ENCODE data around the gene PEX7.
A peak's percentile ranks its signal among the peaks of the same experiment; 100 is the strongest.
"Not testable (repeated sequence)": the region's sequence is repeated elsewhere in the genome, so short reads cannot be mapped to it uniquely, and the experiment has no call there.

Gene PEX7

DNA sequence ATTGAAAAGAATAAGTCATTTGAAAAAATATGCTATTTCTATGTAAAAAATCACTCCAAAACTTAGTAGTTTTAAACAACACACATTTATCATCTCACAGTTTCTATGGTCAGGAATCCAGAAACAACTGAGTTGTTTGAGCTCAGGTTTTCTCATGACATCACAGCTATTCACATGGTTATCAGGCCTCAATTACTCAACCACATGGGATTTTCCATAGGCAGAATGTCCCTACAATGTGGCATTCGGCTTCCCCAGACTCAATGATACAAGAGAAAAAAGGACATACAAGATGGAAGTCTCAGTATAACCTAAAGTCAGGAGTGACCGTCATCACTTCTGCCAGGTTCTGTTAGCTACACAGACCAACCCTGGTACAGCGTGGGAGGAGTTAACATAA is 96.3 kb downstream of the PEX7 start:
- DNase-seq = no peak

GRCh38 chr6:136920216-136920615 is 97.8 kb downstream of the PEX7 start:
- no peak for DNase-seq

DNA sequence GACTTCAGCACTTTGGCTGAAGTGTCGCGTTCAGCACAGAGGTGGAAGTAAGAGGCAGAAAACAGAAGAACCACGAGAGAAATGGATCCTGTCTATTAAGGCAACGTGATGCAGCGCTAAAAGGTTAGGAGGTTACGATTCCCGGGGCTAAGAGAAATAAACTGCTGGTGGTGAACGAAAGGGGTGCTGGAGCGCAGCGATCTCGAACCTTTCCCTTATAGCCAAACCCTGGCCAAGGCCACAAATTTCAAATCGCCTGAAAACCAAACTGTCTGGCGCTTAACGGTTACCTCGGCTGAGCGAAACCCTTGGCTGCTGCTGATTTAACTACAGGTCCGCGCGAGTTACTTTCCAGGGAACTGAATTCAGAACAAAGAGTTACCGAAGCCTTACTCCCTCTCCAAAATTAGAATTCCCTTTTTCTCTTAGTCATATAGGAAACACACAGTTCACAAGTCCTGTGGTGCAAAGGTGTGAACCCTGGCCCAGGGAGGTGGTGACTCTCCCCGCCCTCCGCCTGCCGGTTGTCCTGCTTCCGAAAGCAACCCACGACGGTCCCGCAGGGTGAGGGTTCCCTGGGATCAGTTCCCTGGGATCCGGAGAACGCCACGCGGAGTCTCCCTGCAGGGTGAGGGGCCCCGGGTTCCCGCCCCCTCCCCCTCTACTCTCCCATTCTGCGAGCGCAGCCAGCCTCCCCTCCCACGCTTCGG is 98.4 kb downstream of the PEX7 start:
- DNase-seq = no peak

DNA sequence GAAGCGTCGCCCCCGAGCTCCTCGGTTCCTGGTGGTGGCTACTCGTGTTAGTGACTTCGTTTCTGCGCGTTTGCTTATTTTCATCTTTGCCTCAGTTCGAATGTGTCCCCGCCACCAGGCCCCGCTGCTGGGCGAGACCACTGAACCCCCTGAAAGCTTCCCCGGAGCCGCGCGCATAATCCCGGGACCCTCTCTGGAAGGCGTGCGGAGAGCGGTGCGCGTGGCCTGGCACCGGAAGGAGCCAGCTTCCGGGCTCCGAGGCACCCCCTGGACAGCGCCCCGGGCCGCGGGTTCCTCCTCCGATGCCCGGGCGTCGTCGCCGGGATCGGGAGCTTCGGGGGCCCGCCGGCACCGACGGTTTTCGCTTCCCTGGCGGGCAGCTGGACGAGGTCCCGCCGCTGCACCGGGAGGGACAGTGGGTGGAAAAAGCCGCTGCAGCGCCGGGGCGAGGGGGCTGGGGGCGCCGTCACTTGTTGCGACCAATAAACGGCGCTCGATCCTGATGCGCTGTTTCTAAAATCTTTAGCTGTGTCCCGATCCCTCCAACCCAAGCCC is 99.1 kb downstream of the PEX7 start:
- no peak for DNase-seq

GRCh38 chr6:136921936-136922684 is 99.7 kb downstream of the PEX7 start, which contains the start of gene SLC35D3:
TSS of gene SLC35D3 (plus strand) at chr6:136922301. CDS start at chr6:136922429, 128 bp downstream.
- no peak for DNase-seq

GRCh38 chr6:136922685-136923006 is 100.3 kb downstream of the PEX7 start:
- DNase-seq = peak; percentile 18

DNA sequence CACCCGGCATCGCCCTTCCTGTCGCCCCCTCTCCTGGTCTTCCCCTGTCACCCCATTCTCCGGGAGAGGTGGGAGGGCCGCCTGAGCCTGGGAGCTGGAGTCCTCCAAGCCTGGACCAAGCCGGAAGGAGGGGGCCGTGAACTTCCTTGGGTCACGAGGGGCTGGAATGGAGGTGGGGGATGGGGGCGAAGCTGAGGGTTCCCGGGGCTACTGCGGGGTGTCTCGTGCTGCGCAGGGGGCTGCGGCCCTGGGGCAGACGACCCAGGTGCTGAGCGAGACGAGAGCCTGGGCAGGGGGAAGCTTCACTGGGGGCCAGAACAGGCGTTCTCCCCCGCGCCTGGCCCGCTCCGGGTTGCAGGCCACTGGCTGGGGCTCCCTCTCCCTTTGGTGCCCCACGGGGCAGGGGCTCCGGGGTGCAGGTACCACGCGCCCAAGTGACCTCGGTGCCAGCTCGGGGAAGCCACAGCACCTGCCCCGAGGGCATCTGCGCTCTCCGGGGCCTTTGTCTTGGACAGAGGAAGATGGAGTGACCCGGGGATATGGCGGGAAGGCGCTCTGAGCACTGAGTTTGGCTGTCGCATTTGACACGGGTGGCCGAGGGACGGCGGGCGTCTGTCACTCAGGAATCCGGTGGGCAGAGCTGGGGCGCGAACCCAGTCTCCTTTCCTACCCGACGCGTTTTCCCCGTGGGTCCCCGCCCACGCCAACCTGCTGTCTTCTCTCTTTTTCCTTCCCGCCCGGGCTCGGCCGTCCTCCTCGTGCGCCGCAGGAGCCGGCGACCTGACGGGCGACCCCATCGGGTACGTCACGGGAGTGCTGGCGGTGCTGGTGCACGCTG is 100.9 kb downstream of the PEX7 start:
- no peak for DNase-seq

DNA sequence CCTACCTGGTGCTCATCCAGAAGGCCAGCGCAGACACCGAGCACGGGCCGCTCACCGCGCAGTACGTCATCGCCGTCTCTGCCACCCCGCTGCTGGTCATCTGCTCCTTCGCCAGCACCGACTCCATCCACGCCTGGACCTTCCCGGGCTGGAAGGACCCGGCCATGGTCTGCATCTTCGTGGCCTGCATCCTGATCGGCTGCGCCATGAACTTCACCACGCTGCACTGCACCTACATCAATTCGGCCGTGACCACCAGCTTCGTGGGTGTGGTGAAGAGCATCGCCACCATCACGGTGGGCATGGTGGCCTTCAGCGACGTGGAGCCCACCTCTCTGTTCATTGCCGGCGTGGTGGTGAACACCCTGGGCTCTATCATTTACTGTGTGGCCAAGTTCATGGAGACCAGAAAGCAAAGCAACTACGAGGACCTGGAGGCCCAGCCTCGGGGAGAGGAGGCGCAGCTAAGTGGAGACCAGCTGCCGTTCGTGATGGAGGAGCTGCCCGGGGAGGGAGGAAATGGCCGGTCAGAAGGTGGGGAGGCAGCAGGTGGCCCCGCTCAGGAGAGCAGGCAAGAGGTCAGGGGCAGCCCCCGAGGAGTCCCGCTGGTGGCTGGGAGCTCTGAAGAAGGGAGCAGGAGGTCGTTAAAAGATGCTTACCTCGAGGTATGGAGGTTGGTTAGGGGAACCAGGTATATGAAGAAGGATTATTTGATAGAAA is 101.7 kb downstream of the PEX7 start:
- no peak for DNase-seq

DNA sequence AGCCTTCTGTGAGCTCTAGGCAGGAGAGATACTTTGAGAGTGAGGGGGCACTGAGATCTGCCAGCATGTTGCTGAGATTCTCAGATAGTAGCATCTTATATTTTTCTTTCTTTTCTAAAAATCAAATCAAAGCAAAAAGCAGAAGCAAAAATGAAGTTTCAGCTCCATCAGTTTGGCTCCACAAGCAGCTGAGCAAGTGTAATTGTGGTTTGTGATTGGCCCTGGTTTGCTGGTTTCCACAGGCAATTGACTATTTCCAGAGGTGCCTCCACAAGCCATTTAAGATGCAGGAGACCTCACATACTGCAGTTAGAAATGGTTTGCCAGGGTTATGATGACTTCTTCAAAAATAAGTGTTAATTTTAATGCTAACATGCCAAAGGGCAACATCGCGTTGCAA is 104.0 kb downstream of the PEX7 start:
- DNase-seq = no peak

DNA sequence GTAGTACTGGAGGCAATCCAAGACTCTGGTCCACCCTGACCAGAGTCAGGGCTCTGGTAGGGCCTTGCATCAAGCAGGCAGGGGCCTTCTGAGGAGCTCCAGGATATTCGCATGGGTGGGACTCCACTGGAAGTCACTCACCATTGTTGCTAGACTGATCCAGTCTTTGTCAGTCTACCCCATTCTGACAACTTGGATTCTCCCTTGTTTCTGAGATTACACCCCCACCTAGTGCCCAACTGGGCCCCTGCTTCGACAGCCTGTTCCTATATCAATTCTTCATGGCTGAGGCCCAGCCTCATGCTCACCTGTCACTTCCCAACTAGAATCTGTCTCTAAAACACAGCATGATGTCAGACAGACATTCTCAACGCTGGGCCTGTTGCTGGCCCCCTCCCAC is 104.9 kb downstream of the PEX7 start:
- DNase-seq = no peak

DNA sequence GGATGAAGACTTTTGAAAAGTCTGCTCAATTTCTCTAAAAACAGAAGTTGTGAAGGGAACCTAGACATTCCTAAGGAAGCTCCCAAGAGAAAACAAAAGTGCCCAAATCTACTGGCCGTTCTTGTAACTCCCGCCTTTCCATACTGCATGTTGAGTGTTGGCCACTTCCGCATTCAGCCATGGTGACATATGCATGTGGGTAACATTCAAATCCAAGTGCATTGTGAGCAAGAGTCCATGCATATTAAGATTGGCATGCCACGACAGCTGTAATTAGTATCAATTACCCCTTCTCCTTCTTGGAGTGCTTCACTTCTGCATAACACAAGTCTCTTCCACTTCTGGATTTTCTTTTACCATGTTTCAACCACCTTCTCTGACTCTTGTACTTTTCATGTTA is 108.1 kb downstream of the PEX7 start:
- DNase-seq = no peak

DNA sequence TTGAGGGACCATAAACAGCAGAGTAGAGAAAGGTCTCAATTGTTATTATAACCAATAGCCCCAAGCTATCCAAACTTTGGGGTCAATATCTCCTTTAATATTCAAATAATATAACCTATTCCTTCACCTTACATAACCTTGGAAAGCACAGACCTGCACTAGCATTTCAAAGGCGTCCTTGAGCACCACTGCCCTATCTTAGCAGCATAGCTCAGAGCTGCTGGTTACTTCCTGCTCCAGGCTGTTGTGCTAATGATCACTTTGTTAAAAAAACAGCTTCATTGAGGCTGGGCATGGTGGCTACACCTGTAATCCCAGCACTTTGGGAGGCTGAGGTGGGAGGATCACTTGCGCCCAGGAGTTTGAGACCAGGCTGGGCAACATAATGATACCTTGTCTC is 110.2 kb downstream of the PEX7 start:
- DNase-seq = no peak

DNA sequence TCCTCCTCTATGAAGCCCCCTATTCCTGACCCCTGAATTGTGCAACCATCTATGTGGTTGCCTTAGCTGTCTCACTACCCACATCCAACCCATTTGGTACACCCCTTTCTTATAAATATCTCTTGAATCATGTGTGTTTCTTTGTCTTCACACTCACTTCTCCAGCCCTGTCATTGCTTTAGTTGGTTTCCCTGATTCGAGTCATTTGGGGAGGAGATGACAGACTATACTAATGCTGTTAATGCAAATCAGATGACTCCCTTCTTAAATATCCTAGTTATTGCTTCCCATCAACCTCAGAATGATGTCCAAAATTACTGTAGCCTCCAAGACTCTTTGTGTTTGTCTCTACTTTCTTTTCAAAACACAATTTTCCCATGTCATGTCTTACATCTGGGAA is 122.7 kb downstream of the PEX7 start:
- DNase-seq = no peak

DNA sequence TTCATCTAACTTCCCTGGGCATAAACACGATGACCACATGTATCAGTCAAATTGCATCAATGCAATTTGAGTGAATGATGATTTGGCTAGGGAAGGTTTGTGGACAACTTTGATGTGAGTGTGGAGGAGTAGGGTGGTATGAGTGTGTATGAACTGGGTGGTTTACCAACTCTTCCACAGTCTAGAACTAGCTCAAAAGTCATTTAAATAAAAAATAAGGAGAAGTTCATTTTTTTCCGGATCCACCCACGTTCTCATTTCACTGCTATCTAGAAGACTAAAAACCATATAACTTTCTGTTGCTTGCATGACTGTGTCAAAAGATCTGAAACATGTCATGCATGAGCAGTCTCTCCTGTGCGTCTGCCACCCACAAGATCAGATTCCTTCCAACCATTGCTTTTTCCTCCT is 123.3 kb downstream of the PEX7 start:
- no peak for DNase-seq

- DNase-seq = no peak
Observed at GRCh38 chr6:136947037-136947436, 124.6 kb downstream of the PEX7 start.

DNA sequence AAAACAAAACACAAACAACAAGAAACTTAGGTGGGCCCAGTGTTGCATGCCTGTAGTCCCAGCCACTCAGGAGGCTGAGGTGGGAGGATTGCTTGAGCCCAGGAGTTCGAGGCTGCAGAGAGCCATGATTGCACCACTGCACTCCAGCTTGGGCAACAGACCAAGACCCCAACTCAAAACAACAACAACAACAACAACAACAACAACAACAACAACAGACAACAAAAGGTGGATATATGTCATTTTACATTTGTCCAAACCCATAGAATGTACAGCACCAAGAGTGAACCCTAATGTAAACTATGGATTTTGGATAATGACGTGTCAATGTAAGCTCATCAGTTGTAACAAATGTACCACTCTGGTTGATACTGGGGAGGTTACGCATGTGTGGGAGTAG is 127.6 kb downstream of the PEX7 start:
- DNase-seq = not testable (repeated sequence)

DNA sequence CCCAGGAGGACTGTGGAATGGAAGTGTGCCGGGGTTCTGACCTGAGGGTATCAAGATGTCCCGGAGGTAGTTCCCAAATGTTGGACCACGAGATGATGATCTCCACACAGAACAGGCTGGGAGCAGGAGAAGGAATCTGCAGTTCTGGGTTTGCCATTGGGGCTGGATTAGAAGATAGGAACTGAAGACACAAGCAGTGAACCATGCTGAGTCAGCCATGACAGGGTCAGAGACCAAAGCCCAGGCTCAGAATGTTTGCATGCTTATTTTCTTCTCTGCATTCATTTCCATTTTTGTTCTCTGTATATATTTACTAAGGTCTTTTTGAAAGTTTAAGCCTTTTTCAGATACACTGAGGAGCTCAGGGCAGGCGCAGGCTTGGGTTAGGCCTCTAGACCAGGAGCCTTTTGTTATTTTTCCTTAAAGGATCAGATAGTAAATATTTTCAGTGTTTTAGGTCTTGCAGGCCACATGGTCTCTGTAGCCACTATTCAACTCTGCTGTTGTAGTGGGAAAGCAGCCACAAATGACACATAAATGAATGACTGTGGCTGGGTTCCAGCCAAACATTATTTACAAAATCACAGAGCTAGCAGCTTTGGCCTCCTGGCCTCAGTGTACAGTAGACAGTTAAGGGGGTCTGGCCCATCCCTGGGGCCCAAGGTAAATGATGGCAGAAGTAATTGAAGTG is 128.2 kb downstream of the PEX7 start:
- no peak for DNase-seq

DNA sequence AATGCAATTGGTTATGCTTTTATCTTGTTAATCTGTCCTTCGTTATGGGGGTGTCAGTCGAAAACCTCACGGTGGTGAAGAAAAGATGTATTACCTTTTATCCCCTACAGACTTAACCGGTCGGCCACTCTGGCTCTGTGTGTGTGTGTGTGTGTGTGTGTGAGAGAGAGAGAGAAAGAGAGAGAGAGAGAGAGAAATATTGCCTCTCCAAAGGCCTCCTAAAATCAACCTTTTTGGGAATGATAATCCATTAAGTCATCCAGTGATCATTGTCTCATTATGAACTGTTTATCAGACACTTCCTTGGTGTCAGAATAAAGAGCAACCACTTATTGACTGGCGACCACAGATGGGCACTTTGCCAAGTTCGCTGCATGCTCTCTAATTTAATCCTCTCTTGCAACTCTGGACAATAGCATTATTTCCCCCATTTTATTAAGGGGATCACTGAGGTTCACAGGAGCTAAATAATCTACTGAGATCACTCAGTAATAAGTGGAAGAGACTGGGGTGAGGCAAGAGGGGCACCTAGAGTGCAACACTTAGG is 130.4 kb downstream of the PEX7 start:
- no peak for DNase-seq

DNA sequence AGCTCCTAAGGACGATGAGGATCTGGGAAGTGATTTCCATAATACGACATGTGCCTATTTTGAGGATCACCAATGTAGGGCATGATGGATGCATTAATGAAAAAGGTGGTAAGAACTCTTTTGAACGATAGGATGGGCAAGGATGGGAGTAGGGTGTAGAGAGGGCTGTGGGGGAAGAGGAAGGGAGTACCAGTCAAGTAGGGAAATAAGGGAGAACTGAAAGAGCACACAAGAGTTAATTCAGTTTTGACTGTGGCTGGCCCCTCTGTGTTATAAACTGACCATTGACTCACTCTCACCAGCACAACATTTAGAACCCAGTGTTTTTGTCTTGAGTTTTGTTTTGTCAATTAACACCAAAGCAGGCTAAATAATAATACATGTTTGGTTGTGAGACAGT is 132.7 kb downstream of the PEX7 start:
- DNase-seq = no peak

GRCh38 chr6:136956590-136957544 is 134.5 kb downstream of the PEX7 start:
- no peak for DNase-seq

DNA sequence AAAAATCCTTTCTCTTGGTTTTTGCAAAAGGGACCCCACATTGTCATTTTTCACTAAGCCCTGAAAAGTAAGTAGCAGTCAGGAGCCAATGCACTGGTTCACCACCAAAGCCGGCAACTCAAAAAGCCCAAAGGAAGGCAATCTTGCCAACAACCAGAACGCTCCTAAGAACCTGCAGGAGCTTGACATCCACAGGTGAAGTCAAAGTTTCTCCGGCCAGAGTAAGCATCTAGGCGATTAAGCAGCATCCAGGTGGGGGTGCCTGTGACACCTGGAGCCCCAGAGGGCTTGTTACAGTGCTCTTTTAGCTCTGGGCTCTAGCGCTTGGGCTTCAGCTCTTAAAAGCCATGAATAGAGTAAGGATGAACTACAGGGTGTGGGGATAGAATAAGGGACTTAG is 135.8 kb downstream of the PEX7 start:
- DNase-seq = no peak
